ENCODE data around the gene ANKFY1.

Gene ANKFY1, protein sequence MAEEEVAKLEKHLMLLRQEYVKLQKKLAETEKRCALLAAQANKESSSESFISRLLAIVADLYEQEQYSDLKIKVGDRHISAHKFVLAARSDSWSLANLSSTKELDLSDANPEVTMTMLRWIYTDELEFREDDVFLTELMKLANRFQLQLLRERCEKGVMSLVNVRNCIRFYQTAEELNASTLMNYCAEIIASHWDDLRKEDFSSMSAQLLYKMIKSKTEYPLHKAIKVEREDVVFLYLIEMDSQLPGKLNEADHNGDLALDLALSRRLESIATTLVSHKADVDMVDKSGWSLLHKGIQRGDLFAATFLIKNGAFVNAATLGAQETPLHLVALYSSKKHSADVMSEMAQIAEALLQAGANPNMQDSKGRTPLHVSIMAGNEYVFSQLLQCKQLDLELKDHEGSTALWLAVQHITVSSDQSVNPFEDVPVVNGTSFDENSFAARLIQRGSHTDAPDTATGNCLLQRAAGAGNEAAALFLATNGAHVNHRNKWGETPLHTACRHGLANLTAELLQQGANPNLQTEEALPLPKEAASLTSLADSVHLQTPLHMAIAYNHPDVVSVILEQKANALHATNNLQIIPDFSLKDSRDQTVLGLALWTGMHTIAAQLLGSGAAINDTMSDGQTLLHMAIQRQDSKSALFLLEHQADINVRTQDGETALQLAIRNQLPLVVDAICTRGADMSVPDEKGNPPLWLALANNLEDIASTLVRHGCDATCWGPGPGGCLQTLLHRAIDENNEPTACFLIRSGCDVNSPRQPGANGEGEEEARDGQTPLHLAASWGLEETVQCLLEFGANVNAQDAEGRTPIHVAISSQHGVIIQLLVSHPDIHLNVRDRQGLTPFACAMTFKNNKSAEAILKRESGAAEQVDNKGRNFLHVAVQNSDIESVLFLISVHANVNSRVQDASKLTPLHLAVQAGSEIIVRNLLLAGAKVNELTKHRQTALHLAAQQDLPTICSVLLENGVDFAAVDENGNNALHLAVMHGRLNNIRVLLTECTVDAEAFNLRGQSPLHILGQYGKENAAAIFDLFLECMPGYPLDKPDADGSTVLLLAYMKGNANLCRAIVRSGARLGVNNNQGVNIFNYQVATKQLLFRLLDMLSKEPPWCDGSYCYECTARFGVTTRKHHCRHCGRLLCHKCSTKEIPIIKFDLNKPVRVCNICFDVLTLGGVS

GRCh38 chr17:4263282-4264215 is at the start of gene ANKFY1:
Gene ANKFY1, minus strand, starts transcription at chr17:4263979. Its CDS starts 38 bp downstream, at chr17:4263941.
- DNase-seq (ENCODE audit: low read depth in 3 of 3) = peak; percentile 94 to 98 (median 98)

- DNase-seq (ENCODE audit: low read depth in 3 of 3) = no peak
These were observed 46.7 kb upstream of the ANKFY1 start for GRCh38 chr17:4310354-4311060.

DNA sequence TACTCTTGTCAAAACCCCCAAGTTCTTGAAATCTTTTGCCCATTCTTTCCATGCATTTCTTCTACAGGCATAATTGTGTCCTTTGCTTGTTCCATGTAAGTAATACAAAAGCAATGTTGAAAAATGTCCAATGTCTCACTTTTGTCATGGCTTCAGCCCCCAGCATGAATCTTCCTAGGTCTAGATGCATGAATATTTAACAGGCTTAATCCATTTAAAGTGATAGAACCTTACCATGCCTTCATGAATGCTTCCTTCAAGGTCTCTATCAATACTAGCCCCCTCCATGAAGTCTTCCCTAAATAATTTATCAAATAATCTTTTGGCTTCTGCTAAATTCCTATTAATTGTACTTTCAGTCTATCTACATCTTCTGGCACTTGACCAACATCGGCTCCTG is 46.1 kb upstream of the ANKFY1 start:
- no peak for DNase-seq (ENCODE audit: low read depth in 3 of 3)

GRCh38 chr17:4307179-4307930 is 43.6 kb upstream of the ANKFY1 start:
- no peak for DNase-seq (ENCODE audit: low read depth in 3 of 3)

DNA sequence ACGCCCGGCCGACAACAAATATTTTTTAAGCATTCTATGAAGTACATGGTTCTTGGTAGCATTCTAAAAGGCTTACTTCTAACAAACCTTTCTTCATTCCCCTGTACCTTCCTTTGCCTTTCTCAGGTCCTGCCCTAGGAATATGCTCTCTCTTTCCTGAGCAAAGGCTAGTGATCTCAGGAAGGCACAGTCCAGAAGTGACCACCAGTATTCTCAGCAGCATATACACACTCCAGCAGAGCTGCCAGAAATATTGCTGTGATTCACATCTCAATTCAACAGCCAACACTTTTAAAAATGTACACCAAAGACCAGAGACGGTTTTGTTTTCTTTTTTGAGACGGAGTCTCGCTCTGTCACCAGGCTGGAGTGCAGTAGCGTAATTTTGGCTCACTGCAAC is 41.4 kb upstream of the ANKFY1 start:
- no peak for DNase-seq (ENCODE audit: low read depth in 3 of 3)

DNA sequence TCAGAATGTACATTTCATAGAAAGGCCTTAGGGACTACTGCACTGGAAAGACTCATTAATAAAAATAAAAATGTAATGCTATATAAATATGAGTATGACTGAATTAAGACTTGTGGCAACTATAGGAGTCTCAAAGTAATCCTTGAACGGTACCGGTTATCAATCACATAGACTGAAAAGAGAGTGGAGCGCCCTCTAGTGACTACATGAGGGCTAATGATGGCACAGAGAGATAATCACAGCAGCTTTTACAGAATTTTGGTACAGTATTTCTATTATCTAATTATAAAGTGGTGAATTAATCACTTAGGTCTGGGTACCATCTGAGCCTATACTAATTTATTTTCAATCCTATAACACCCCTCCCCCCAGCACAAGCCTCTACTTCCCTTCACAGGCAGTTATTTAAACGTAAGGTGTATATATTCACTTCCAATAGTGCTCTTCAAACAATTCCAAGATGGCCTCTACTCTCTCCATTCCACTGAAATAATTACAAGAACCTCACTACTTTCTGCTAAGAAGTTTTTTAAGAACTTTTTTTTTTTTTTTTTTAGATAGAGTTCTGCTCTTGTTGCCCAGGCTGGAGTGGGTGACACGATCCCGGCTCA is 40.7 kb upstream of the ANKFY1 start:
- DNase-seq (ENCODE audit: low read depth in 3 of 3) = peak in 2 of 3 donors; percentile 23 to 61

DNA sequence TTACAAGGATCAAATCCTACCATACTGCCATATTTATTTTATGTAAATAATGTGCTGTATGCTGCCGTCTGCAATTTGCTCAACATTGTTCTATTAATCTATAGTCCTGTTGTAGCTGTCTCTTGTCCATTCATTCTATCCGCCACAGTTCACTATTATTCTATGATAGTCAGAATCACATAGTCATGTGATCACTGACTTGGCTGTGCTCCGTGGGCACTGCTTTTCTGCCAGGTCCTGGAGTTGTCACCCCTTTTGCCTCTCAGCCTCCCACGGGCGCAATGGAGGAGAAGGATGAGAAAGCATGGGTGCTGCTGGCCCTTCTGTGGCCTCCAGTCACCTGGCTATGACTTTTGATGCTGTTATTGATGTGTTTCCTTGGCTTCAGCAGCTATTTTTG is 37.3 kb upstream of the ANKFY1 start:
- no peak for DNase-seq (ENCODE audit: low read depth in 3 of 3)

DNA sequence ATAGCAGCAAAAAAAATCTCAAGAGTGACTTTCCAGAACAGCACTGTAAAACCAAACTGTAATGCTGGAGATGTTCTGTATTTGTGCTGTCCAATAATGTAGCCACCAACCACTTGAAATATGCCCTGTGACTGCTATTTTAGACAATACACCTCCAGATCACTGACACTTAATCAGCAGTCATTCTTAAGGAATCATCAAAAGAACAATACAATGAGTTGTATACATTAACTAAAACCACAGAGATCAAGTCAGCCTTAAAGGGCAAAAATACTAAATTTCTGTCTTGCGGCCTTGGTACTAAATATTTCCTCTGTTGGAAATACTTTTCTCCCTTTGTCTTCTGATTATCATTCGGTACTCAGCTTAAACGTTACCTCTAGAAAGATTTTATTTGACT is 33.6 kb upstream of the ANKFY1 start:
- no peak for DNase-seq (ENCODE audit: low read depth in 3 of 3)

GRCh38 chr17:4295686-4296085 is 31.9 kb upstream of the ANKFY1 start:
- DNase-seq (ENCODE audit: low read depth in 3 of 3) = no peak

DNA sequence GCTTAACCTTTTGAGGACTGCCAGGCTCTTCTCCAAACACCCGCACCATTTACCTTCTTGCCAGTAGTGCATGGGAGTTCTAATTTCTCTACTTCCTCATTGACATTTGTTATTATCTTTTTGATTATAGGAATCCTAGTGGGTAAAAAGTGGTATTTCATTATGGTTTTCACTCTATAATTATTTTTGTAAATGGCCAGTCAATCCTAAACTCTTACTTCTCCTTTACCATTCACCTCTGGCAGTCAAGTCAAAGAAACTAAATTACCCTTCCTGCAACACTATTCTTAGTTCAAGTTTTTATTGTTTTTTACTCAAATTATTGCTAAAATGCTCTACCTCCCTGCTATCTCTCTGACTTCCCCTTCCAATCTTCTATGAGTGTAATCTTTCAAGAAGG is 29.8 kb upstream of the ANKFY1 start:
- DNase-seq (ENCODE audit: low read depth in 3 of 3) = no peak

DNA sequence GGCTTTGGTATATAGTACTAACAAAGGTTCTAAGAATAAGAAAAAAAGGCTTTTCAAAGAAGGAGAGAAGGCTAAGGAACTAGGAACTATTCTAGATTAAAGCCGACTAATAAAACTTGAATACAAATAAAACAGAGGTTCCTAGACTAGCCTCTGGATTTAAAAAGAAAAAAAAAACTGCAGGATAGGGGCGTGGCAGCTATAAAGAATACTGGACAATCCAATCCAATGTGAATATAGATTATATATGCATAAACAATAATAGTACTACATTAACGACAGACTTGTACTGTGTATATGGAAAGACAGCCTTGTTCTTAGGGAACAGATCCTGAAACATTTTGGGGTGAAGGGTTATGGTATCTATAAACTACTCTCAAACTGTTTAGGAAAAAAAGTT is 23.9 kb upstream of the ANKFY1 start:
- no peak for DNase-seq (ENCODE audit: low read depth in 3 of 3)

DNA sequence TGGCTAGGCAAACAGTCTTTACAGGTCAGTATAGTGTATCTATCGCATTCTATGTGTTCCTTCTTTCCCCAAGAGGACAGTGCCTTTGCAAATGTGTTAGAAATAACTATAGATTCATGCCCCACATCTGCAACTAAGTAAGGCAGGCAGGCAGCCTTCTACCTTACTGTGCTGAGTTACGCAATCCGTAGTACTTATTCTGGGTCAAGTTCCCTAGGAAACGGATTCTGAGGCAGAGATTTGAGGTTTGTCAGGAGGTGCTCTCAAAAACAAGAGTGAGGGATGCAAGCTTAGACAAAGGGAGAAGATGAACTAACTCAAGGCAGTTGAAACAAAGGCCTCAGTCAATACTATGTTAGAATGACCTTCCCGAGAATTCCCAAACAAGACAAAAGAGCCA is 12.7 kb upstream of the ANKFY1 start:
- DNase-seq (ENCODE audit: low read depth in 3 of 3) = no peak

- DNase-seq (ENCODE audit: low read depth in 3 of 3) = no peak
These were observed 9.2 kb upstream of the ANKFY1 start for GRCh38 chr17:4272972-4273368.

- DNase-seq (ENCODE audit: low read depth in 3 of 3) = no peak
These were observed 8.6 kb upstream of the ANKFY1 start for GRCh38 chr17:4272213-4272971.

GRCh38 chr17:4270736-4271135 is 7.0 kb upstream of the ANKFY1 start:
- DNase-seq (ENCODE audit: low read depth in 3 of 3) = no peak

- no peak for DNase-seq (ENCODE audit: low read depth in 3 of 3)
These were observed 6.1 kb upstream of the ANKFY1 start for GRCh38 chr17:4269915-4270314.

GRCh38 chr17:4267402-4267801 is 3.6 kb upstream of the ANKFY1 start:
- no peak for DNase-seq (ENCODE audit: low read depth in 3 of 3)

GRCh38 chr17:4266550-4266949 is 2.8 kb upstream of the ANKFY1 start:
- no peak for DNase-seq (ENCODE audit: low read depth in 3 of 3)

GRCh38 chr17:4262703-4263102 is 1.1 kb downstream of the ANKFY1 start:
- DNase-seq (ENCODE audit: low read depth in 3 of 3) = no peak
